ENCODE measurements around the gene EPB41L4B.
A peak's percentile ranks its signal among the peaks of the same experiment; 100 is the strongest.
"Not testable (repeated sequence)": the region's sequence is repeated elsewhere in the genome, so short reads cannot be mapped to it uniquely, and the experiment has no call there.

EPB41L4B gene

GRCh38 chr9:109241207-109241606 is 79.7 kb downstream of the EPB41L4B start:
- no peak for DNase-seq

- no peak for DNase-seq
Observed at GRCh38 chr9:109239240-109239639, 81.6 kb downstream of the EPB41L4B start.

- DNase-seq: peak; percentile 30
Observed at GRCh38 chr9:109238655-109239054, 82.2 kb downstream of the EPB41L4B start.

GRCh38 chr9:109238125-109238524 is 82.7 kb downstream of the EPB41L4B start:
- no peak for DNase-seq

- no peak for DNase-seq
Observed at GRCh38 chr9:109232449-109233237, 88.2 kb downstream of the EPB41L4B start.

- no peak for DNase-seq
Observed at GRCh38 chr9:109231593-109231992, 89.3 kb downstream of the EPB41L4B start.

GRCh38 chr9:109230277-109230676 is 90.6 kb downstream of the EPB41L4B start:
- no peak for DNase-seq

GRCh38 chr9:109229682-109230081 is 91.2 kb downstream of the EPB41L4B start:
- DNase-seq: no peak

GRCh38 chr9:109228093-109228642 is 92.7 kb downstream of the EPB41L4B start:
- DNase-seq: no peak

GRCh38 chr9:109225629-109226028 is 95.2 kb downstream of the EPB41L4B start:
- no peak for DNase-seq

GRCh38 chr9:109224751-109225150 is 96.1 kb downstream of the EPB41L4B start:
- no peak for DNase-seq

- DNase-seq: not testable (repeated sequence)
Observed at GRCh38 chr9:109218242-109218641, 102.6 kb downstream of the EPB41L4B start.

- DNase-seq: no peak
Observed at GRCh38 chr9:109214414-109214813, 106.4 kb downstream of the EPB41L4B start.

- no peak for DNase-seq
Observed at GRCh38 chr9:109213285-109214121, 107.4 kb downstream of the EPB41L4B start.

- no peak for DNase-seq
Observed at GRCh38 chr9:109212768-109213167, 108.1 kb downstream of the EPB41L4B start.

GRCh38 chr9:109206670-109207069 is 114.2 kb downstream of the EPB41L4B start:
- DNase-seq: no peak

GRCh38 chr9:109205526-109205925 is 115.3 kb downstream of the EPB41L4B start:
- DNase-seq: no peak

- no peak for DNase-seq
Observed at GRCh38 chr9:109203761-109204360, 117.0 kb downstream of the EPB41L4B start.

GRCh38 chr9:109199676-109200075 is 121.2 kb downstream of the EPB41L4B start:
- no peak for DNase-seq

GRCh38 chr9:109198736-109199382 is 122.0 kb downstream of the EPB41L4B start:
- DNase-seq: no peak

GRCh38 chr9:109193974-109194556 is 126.8 kb downstream of the EPB41L4B start:
- DNase-seq: peak; percentile 28

- DNase-seq: peak; percentile 37
Observed at GRCh38 chr9:109192732-109193361, 128.0 kb downstream of the EPB41L4B start.

Data from NCI-H1694 (cell line).